HCT116 (cell line): ENCODE results near the gene NOTCH4. TPM values are rescaled to one million over a fixed set of nuclear protein-coding genes. Genes with fewer than 3 reads are reported as not detected.

ENCODE experiments used
- ATAC-seq: fragments of 200-7000 bp; cut with Tn5 transposase; 2 replicates; pipeline ENCODE4 v1.9.1; 2020; ENCODE audit warnings: mild to moderate bottlenecking, moderate library complexity
- BruUV-seq: library from RNA; stranded (reverse); fragments of 400-500 nt; replicated peaks from 2 replicates; lab custom pipeline; 2021; lab: Mats Ljungman, UMichigan
- CTCF ChIA-PET: fragments of 300-600 bp; sonication (Branson Sonifier 250); formaldehyde crosslinking; loops from one replicate; lab custom pipeline; 2021; ENCODE audit warnings: antibody characterized with exemption; lab: Charles Lee
- POLR2A ChIA-PET: fragments of 300-600, 350-600 bp; sonication (Branson Sonifier 250); formaldehyde crosslinking; loops from one replicate; lab custom pipeline; 2021; ENCODE audit warnings: antibody characterized with exemption; lab: Charles Lee
- RAD21 ChIA-PET, 2 experiments: fragments of 300-600 bp; sonication (Branson Sonifier 250); formaldehyde crosslinking; loops; one replicate each; lab custom pipeline; 2023; ENCODE audit warnings: low total read pairs in 2 of 2; ENCODE audit not compliant: uncharacterized antibody in 2 of 2, unreplicated experiment in 2 of 2, low non-redundant PET in 1 of 2; lab: Charles Lee
- DNase-seq: peaks from one replicate; pipeline ENCODE4 v3.0.0-alpha.2; 2010; ENCODE audit warnings: low read depth, low spot score
- H2AFZ ChIP-seq: fragments of 200-600 bp; shearing (Covaris generic), sonication (generic); 2 replicates; pipeline ENCODE4 v1.6.1; 2017; ENCODE audit warnings: low read depth, mixed run types, mixed read lengths, antibody characterized with exemption, low read length; ENCODE audit not compliant: poor library complexity, severe bottlenecking
- H3K27ac ChIP-seq: 2 replicates; pipeline ENCODE4 v1.5.1; 2012; ENCODE audit warnings: low read depth, low read length
- H3K27me3 ChIP-seq: fragments of 200-600 bp; sonication (generic); 2 replicates; pipeline ENCODE4 v1.6.1; 2016; ENCODE audit warnings: mixed run types, low read length, mixed read lengths; ENCODE audit not compliant: insufficient read depth
- H3K36me3 ChIP-seq, 2 experiments: fragments of 200-500 bp in 1 of 2; fragments of 200-600 bp in 1 of 2; sonication (Bioruptor generic) in 1 of 2; sonication (generic) in 1 of 2; 2 replicates each; pipeline versions ENCODE4 v1.5.1 to v1.6.1; 2014 to 2016; ENCODE audit warnings: low read length in 2 of 2, inconsistent platforms in 1 of 2, mixed read lengths in 1 of 2, mixed run types in 1 of 2; ENCODE audit not compliant: insufficient read depth in 2 of 2, control insufficient read depth in 1 of 2
- H3K4me1 ChIP-seq, 2 experiments: fragments of 200-600 bp in 1 of 2; sonication (generic) in 1 of 2; 2 replicates each; pipeline versions ENCODE4 v1.5.1 to v1.6.1; 2012 to 2017; ENCODE audit warnings: low read length in 2 of 2, inconsistent platforms in 1 of 2, mild to moderate bottlenecking in 1 of 2, mixed read lengths in 1 of 2, mixed run types in 1 of 2, moderate library complexity in 1 of 2; ENCODE audit not compliant: insufficient read depth in 2 of 2, control insufficient read depth in 1 of 2
- H3K4me2 ChIP-seq: fragments of 200-600 bp; sonication (generic); 2 replicates; pipeline ENCODE4 v1.6.1; 2017; ENCODE audit warnings: mixed run types, low read length, mixed read lengths
- H3K4me3 ChIP-seq, 2 experiments: fragments of 200-600 bp in 1 of 2; sonication (generic) in 1 of 2; replicated peaks in 1 of 2; 2 replicates each; pipeline ENCODE4 v1.5.1; 2011 to 2016; ENCODE audit warnings: low read length in 2 of 2, control low read depth in 1 of 2, low read depth in 1 of 2, mild to moderate bottlenecking in 1 of 2, mixed read lengths in 1 of 2, mixed run types in 1 of 2
- H3K79me2 ChIP-seq: fragments of 200-600 bp; sonication (generic); 2 replicates; pipeline ENCODE4 v1.6.1; 2017; ENCODE audit warnings: mild to moderate bottlenecking, mixed run types, low read length, moderate library complexity, mixed read lengths; ENCODE audit not compliant: insufficient read depth
- H3K9ac ChIP-seq: fragments of 200-600 bp; sonication (generic); 2 replicates; pipeline ENCODE4 v1.6.1; 2016; ENCODE audit warnings: low read length, mixed read lengths
- H3K9me2 ChIP-seq: fragments of 200-600 bp; sonication (generic), shearing (Covaris generic); 2 replicates; pipeline ENCODE4 v1.6.1; 2017; ENCODE audit warnings: mixed run types, mild to moderate bottlenecking, moderate library complexity; ENCODE audit not compliant: insufficient read depth
- H3K9me3 ChIP-seq, 2 experiments: fragments of 200-500 bp in 1 of 2; fragments of 200-600 bp in 1 of 2; sonication (Bioruptor generic) in 1 of 2; sonication (generic) in 1 of 2; 2 replicates each; pipeline ENCODE4 v1.6.1; 2014 to 2017; ENCODE audit warnings: low read length in 2 of 2, mixed read lengths in 2 of 2, inconsistent platforms in 1 of 2, low read depth in 1 of 2, mild to moderate bottlenecking in 1 of 2, mixed run types in 1 of 2, moderate library complexity in 1 of 2; ENCODE audit not compliant: control insufficient read depth in 1 of 2, insufficient read depth in 1 of 2
- H4K20me1 ChIP-seq: fragments of 200-600 bp; sonication (generic), shearing (Covaris generic); 2 replicates; pipeline ENCODE4 v1.6.1; 2017; ENCODE audit warnings: mixed run types, mild to moderate bottlenecking, moderate library complexity; ENCODE audit not compliant: insufficient read depth
- CTCF ChIP-seq, 3 experiments: fragments of 200-600 bp in 1 of 3; sonication (generic) in 1 of 3; IDR thresholded peaks in 2 of 3; conservative IDR thresholded peaks in 1 of 3; 2 replicates each; pipeline ENCODE4 v1.5.1; 2012 to 2017; ENCODE audit warnings: low read depth in 2 of 3, low read length in 2 of 3, antibody characterized with exemption in 1 of 3, borderline replicate concordance in 1 of 3, control low read depth in 1 of 3, mild to moderate bottlenecking in 1 of 3, mixed read lengths in 1 of 3, mixed run types in 1 of 3, moderate library complexity in 1 of 3; ENCODE audit not compliant: insufficient read depth in 1 of 3
- POLR2A ChIP-seq: IDR thresholded peaks from 2 replicates; pipeline ENCODE4 v1.7.0; 2011; ENCODE audit warnings: borderline replicate concordance; ENCODE audit not compliant: insufficient read depth, insufficient read length; ENCODE audit errors: extremely low read depth
- SRF ChIP-seq: IDR thresholded peaks from 2 replicates; pipeline ENCODE4 v1.6.1; 2012; ENCODE audit warnings: low read depth
- intact Hi-C: fragments of 100-400 bp; cut with micrococcal nuclease; formaldehyde crosslinking; loops from 2 replicates; pipeline ENCODE4 v1.10.0; 2022
- total RNA-seq: library from RNA; stranded (reverse); gene quantifications from one replicate; pipeline ENCODE4 v1.2.1, GENCODE V29; 2021; ENCODE audit not compliant: unreplicated experiment

NOTCH4 gene
- total RNA-seq, 1 experiment from 2014 or later: 0.81 TPM

GRCh38 chr6:32151863-32152768, 71.8 kb downstream of the NOTCH4 start, which contains the start of gene PRRT1:
PRRT1 (minus strand) TSS chr6:32151939; CDS start chr6:32151827, 112 bp downstream.
- Histone ChIP-seq H3K9ac (peak within 1 kb of the TSS; percentile 93), H3K79me2 (peaks cover 16% of the 10 kb centered on the region), H3K27ac (peak within 1 kb of the TSS; percentile 98), H3K9me3 (no peaks in the 10 kb centered on the region), H3K4me3 (peak within 1 kb of the TSS; percentile 93 to 95), H3K27me3 (no peaks in the 10 kb centered on the region), H3K9me2 (no peaks in the 10 kb centered on the region), H4K20me1 (no peaks in the 10 kb centered on the region), H2AFZ (no peak within 1 kb of the TSS), H3K36me3 (peaks cover 0 to 6% of the 10 kb centered on the region in 2 experiments; a peak in 1 of 4 replicates), H3K4me2 (peak within 1 kb of the TSS; percentile 95), H3K4me1 (peaks cover 12 to 25% of the 10 kb centered on the region in 2 experiments)
- no peak for ATAC-seq
- intact Hi-C loops: no loop called here
- TF ChIP-seq POLR2A (no peak), SRF (no peak), CTCF (IDR thresholded peaks at IDR 0.05 in 2 of 3, conservative IDR thresholded peaks at IDR 0.05 in 1 of 3; ENCODE audit: borderline replicate concordance in 1 of 3, insufficient read depth in 1 of 3, low read depth in 2 of 3, low read length in 2 of 3) (no peak)
- no peak for DNase-seq
- BruUV-seq: no TSS peak
- ChIA-PET CTCF (interaction anchor here (0.7 kb wide), 1 partner anchor 716 kb away, joined by 4 read pairs; no protein-coding TSS in a partner anchor), RAD21 (no interaction called here), POLR2A (interaction anchor here (0.9 to 1.1 kb wide), 2 partner anchors 24 to 25 kb away, joined by 3 read pairs; partner anchors contain the start of gene ATF6B)
